Glutamatergic neuron (in vitro differentiated cells): ENCODE data around the gene ZNF319. TPM values are rescaled to one million over a fixed set of nuclear protein-coding genes. Genes with fewer than 3 reads are reported as not detected.

Experiments
- DNase-seq: peaks from one replicate; pipeline ENCODE4 v3.0.0; 2022
- H3K27ac Mint-ChIP-seq: one replicate; pipeline ENCODE4 v1.8.0; 2020; ENCODE audit warnings: mild to moderate bottlenecking, mixed read lengths, inconsistent platforms; ENCODE audit not compliant: unreplicated experiment
- H3K27me3 Mint-ChIP-seq: one replicate; pipeline ENCODE4 v1.8.0; 2020; ENCODE audit warnings: mild to moderate bottlenecking, moderate library complexity, mixed read lengths, inconsistent platforms; ENCODE audit not compliant: unreplicated experiment
- H3K36me3 Mint-ChIP-seq: one replicate; pipeline ENCODE4 v1.8.0; 2020; ENCODE audit warnings: mild to moderate bottlenecking, mixed read lengths, inconsistent platforms; ENCODE audit not compliant: unreplicated experiment
- H3K4me1 Mint-ChIP-seq: one replicate; pipeline ENCODE4 v1.8.0; 2020; ENCODE audit warnings: mild to moderate bottlenecking, low read depth, mixed read lengths, inconsistent platforms; ENCODE audit not compliant: unreplicated experiment
- H3K4me3 Mint-ChIP-seq: one replicate; pipeline ENCODE4 v1.8.0; 2020; ENCODE audit warnings: mild to moderate bottlenecking, mixed read lengths, inconsistent platforms; ENCODE audit not compliant: unreplicated experiment
- H3K9me3 Mint-ChIP-seq: one replicate; pipeline ENCODE4 v1.8.0; 2020; ENCODE audit warnings: mild to moderate bottlenecking, moderate library complexity, mixed read lengths, inconsistent platforms; ENCODE audit not compliant: unreplicated experiment
- CTCF ChIP-seq: fragments of 200-600 bp; sonication (generic); IDR thresholded peaks from one replicate; pipeline ENCODE4 v1.5.0; 2021; ENCODE audit not compliant: partially characterized antibody, unreplicated experiment
- total RNA-seq: library from RNA; stranded (reverse); fragmentation: NEBNext Ultra II Directional; extraction: Animal tissue kit (Norgen Biotek cat#: 25700); gene quantifications from one replicate; pipeline ENCODE4 v1.2.1, GENCODE V29; 2021; ENCODE audit not compliant: unreplicated experiment

Gene ZNF319
- total RNA-seq, 1 donor from 2014 or later: 13.9 TPM

- peaks cover 3% of the 10 kb centered on the region for H3K9me3 Mint-ChIP-seq
- no peak for DNase-seq
- H3K27ac Mint-ChIP-seq: no peak overlapping the region
- H3K4me1 Mint-ChIP-seq: peaks cover 3% of the 10 kb centered on the region
- H3K27me3 Mint-ChIP-seq: peaks cover 4% of the 10 kb centered on the region
- no peaks in the 10 kb centered on the region for H3K36me3 Mint-ChIP-seq
- H3K4me3 Mint-ChIP-seq: no peak overlapping the region
- TF ChIP-seq CTCF: no peak
Observed at GRCh38 chr16:57948027-57948426, 52.4 kb downstream of the ZNF319 start.

- Mint-ChIP-seq H3K4me3 (no peak overlapping the region), H3K27me3 (peaks cover 4% of the 10 kb centered on the region), H3K36me3 (no peaks in the 10 kb centered on the region), H3K9me3 (peaks cover 3% of the 10 kb centered on the region), H3K4me1 (peaks cover 3% of the 10 kb centered on the region), H3K27ac (no peak overlapping the region)
- no peak for DNase-seq
- TF ChIP-seq CTCF: no peak
Observed at GRCh38 chr16:57947261-57947660, 53.2 kb downstream of the ZNF319 start.

GRCh38 chr16:57946181-57946801 is 54.2 kb downstream of the ZNF319 start:
- peak; percentile 80 for DNase-seq
- H3K36me3 Mint-ChIP-seq: no peaks in the 10 kb centered on the region
- H3K9me3 Mint-ChIP-seq: peaks cover 4% of the 10 kb centered on the region
- H3K27me3 Mint-ChIP-seq: peaks cover 2% of the 10 kb centered on the region
- peak overlapping the region; percentile 76 for H3K27ac Mint-ChIP-seq
- peaks cover 3% of the 10 kb centered on the region for H3K4me1 Mint-ChIP-seq
- no peak for TF ChIP-seq CTCF
- no peak overlapping the region for H3K4me3 Mint-ChIP-seq

- Mint-ChIP-seq H3K36me3 (no peaks in the 10 kb centered on the region), H3K27ac (peak overlapping the region; percentile 76), H3K4me3 (peak overlapping the region; percentile 55), H3K9me3 (peaks cover 4% of the 10 kb centered on the region), H3K4me1 (peaks cover 3% of the 10 kb centered on the region), H3K27me3 (peaks cover 2% of the 10 kb centered on the region)
- TF ChIP-seq CTCF: peak; percentile 11
- DNase-seq: no peak
Observed at GRCh38 chr16:57945740-57946138, 54.7 kb downstream of the ZNF319 start.

- Mint-ChIP-seq H3K4me3 (peak overlapping the region; percentile 55), H3K9me3 (peaks cover 4% of the 10 kb centered on the region), H3K36me3 (no peaks in the 10 kb centered on the region), H3K27me3 (peaks cover 2% of the 10 kb centered on the region), H3K27ac (no peak overlapping the region), H3K4me1 (peaks cover 3% of the 10 kb centered on the region)
- TF ChIP-seq CTCF: no peak
- no peak for DNase-seq
Observed at GRCh38 chr16:57944970-57945739, 55.3 kb downstream of the ZNF319 start.
